Esophagus (tissue), 2 donors: ENCODE data around the gene TRIM29. TPM values are rescaled to one million over a fixed set of nuclear protein-coding genes. Genes with fewer than 3 reads are reported as not detected.

Source experiments
- H3K27ac ChIP-seq, 2 donors: one replicate each; pipeline ENCODE4 v1.5.1; 2013; ENCODE audit warnings: low read depth in 2 of 2, mild to moderate bottlenecking in 2 of 2, inconsistent platforms in 1 of 2, low read length in 1 of 2, moderate library complexity in 1 of 2
- H3K27me3 ChIP-seq, 2 donors: one replicate each; pipeline ENCODE4 v1.6.1; 2013; ENCODE audit warnings: low read length in 2 of 2, control low read depth in 1 of 2, mild to moderate bottlenecking in 1 of 2; ENCODE audit not compliant: insufficient read depth in 2 of 2, control insufficient read depth in 1 of 2
- H3K36me3 ChIP-seq, 2 donors: one replicate each; pipeline ENCODE4 v1.6.1; 2013; ENCODE audit warnings: low read length in 1 of 2; ENCODE audit not compliant: control insufficient read depth in 2 of 2, insufficient read depth in 2 of 2
- H3K4me1 ChIP-seq, 2 donors: one replicate each; pipeline ENCODE4 v1.6.1; 2013; ENCODE audit warnings: low read length in 1 of 2; ENCODE audit not compliant: control insufficient read depth in 2 of 2, insufficient read depth in 2 of 2
- H3K4me3 ChIP-seq, 2 donors: one replicate each; pipeline ENCODE4 v1.5.1; 2013; ENCODE audit warnings: low read length in 2 of 2, mild to moderate bottlenecking in 2 of 2, low read depth in 1 of 2, moderate library complexity in 1 of 2
- H3K9me3 ChIP-seq, 2 donors: one replicate each; pipeline ENCODE4 v1.6.1; 2013; ENCODE audit warnings: mild to moderate bottlenecking in 2 of 2, low read depth in 1 of 2, low read length in 1 of 2, moderate library complexity in 1 of 2; ENCODE audit not compliant: control insufficient read depth in 2 of 2, insufficient read depth in 1 of 2
- WGBS, 2 donors: extraction: QIAGEN DNeasy Blood & Tissue Kit; methylation state at CpG; one replicate each; pipeline ENCODE4 v1.1.7; 2013; 5-methylcytosine and 5-hydroxymethylcytosine counted together
- polyA plus RNA-seq, 2 donors: library from polyadenylated mRNA; stranded (reverse); fragments of 200-250 nt; gene quantifications; one replicate each; pipeline ENCODE4 v1.2.3, GENCODE V29; 2013
- donor health status: healthy with polysubstance abuse.
- donor health status: Bipolar disorder and iron deficiency.

The TRIM29 gene
- polyA plus RNA-seq, 2 donors: 943 to 1,078 TPM

- Histone ChIP-seq H3K27ac (peak overlapping the region; percentile 72 to 96), H3K9me3 (no peaks in the 10 kb centered on the region)
- 64 to 72% methylated on average over 8 of the region's 8 CpGs for WGBS, 2 donors
Observed at GRCh38 chr11:120125509-120125908, 12.4 kb downstream of the TRIM29 start.

DNA sequence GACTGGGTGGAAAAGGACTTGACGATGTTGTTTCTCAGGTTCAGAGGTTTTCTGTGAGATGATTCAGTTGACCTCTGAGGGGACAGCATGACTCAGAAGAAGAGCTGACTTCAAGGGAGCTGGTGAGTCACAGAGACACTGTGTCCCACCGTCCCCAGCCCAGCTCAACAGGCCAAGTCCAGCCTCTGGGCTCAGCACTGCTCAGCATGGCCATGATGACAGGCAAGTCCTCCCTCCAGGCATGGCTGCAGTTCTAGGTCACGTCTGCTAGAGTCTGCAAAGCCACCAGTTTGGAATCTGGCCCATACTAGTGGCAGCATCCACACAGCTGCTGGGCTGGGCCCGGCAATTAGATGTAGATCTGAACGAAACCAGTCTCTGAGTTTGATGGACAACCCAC is 12.9 kb downstream of the TRIM29 start:
- 35 to 52% methylated on average over 5 of the region's 5 CpGs for WGBS, 2 donors
- Histone ChIP-seq H3K27me3 (no peaks in the 10 kb centered on the region), H3K27ac (peak overlapping the region; percentile 96), H3K36me3 (peaks cover 0 to 44% of the 10 kb centered on the region in 2 donors), H3K4me1 (peaks cover 0 to 34% of the 10 kb centered on the region in 2 donors), H3K9me3 (no peaks in the 10 kb centered on the region), H3K4me3 (no peak overlapping the region)

More at GRCh38 chr11:120125509-120125908, 12.4 kb downstream of the TRIM29 start:
- H3K27me3 ChIP-seq: no peaks in the 10 kb centered on the region
- peaks cover 0 to 38% of the 10 kb centered on the region in 2 donors for H3K4me1 ChIP-seq
- H3K36me3 ChIP-seq: peaks cover 0 to 43% of the 10 kb centered on the region in 2 donors
- H3K4me3 ChIP-seq: no peak overlapping the region

DNA sequence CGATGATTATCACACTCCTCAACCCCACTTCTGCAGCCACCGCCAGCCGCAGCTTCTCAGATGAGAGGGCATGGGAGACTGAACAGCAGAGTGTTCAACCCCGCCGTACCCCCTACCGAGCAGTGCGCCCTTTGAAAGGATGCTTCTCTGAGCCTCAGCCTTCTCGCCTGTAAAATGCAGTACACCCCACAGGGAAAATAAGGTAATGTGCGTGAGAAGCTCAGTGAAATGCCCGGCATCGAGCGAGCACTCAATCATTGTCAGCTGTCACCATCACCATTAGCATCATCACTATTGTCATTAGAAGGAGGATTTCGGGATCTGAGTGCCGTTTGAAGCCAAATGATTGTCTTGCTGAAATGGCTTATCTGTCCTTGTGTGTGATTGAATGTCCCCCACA is 13.6 kb downstream of the TRIM29 start:
- no peak overlapping the region for H3K4me3 ChIP-seq
- peaks cover 0 to 34% of the 10 kb centered on the region in 2 donors for H3K4me1 ChIP-seq
- no peaks in the 10 kb centered on the region for H3K9me3 ChIP-seq
- H3K27me3 ChIP-seq: no peaks in the 10 kb centered on the region
- H3K27ac ChIP-seq: peak overlapping the region; percentile 96
- 63 to 73% methylated on average over 14 of the region's 14 CpGs for WGBS, 2 donors
- H3K36me3 ChIP-seq: peaks cover 0 to 49% of the 10 kb centered on the region in 2 donors

GRCh38 chr11:120123946-120124345 is 14.0 kb downstream of the TRIM29 start:
- peaks cover 0 to 34% of the 10 kb centered on the region in 2 donors for H3K4me1 ChIP-seq
- H3K4me3 ChIP-seq: peak overlapping the region in 1 of 2 donors; percentile 10

DNA sequence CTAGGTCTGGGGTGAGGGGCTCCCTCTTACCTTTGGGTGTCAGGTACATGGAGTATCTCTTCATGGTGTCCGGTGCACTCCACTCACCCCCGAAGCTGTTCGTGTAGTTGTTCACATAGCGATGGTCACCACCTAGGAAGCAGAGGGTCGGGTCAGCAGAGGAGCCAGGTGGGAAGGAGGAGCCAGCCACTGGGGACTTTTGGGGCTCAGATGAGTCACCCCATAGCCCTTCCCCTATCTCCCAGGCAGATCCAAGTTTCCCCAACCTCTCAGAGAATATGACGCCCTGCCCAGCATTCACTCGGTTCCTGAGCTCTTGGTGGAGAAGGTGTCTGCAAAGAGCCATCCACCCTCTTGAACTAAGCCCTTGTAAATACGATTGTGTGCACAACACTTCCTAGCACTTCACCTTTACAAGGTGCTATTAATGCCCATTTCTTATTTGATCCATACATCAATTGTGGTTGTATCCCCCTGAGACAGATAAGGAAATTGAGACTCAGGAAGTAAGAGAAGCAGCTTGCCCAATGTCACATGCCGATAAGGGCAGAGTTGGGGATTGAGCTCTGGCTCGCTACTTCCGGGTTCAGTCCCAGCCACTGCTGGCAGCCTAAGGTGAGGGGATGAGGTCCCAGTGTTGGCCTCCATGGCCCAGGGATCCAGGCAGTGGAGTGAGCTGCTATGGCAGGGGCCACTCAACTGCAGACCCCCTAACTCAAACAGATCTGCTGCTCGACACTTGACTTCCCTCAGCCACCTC is 14.8 kb downstream of the TRIM29 start:
- Histone ChIP-seq H3K9me3 (no peaks in the 10 kb centered on the region), H3K27me3 (no peaks in the 10 kb centered on the region), H3K4me3 (peak overlapping the region in 1 of 2 donors; percentile 12), H3K4me1 (peaks cover 0 to 29% of the 10 kb centered on the region in 2 donors), H3K36me3 (peaks cover 0 to 57% of the 10 kb centered on the region in 2 donors), H3K27ac (peak overlapping the region; percentile 96)
- WGBS, 2 donors: 52 to 54% methylated on average over 12 of the region's 12 CpGs

More at GRCh38 chr11:120123946-120124345, 14.0 kb downstream of the TRIM29 start:
- Histone ChIP-seq H3K27ac (peak overlapping the region; percentile 96), H3K9me3 (no peaks in the 10 kb centered on the region), H3K27me3 (no peaks in the 10 kb centered on the region), H3K36me3 (peaks cover 0 to 51% of the 10 kb centered on the region in 2 donors)
- 58 to 59% methylated on average over 13 of the region's 13 CpGs for WGBS, 2 donors

DNA sequence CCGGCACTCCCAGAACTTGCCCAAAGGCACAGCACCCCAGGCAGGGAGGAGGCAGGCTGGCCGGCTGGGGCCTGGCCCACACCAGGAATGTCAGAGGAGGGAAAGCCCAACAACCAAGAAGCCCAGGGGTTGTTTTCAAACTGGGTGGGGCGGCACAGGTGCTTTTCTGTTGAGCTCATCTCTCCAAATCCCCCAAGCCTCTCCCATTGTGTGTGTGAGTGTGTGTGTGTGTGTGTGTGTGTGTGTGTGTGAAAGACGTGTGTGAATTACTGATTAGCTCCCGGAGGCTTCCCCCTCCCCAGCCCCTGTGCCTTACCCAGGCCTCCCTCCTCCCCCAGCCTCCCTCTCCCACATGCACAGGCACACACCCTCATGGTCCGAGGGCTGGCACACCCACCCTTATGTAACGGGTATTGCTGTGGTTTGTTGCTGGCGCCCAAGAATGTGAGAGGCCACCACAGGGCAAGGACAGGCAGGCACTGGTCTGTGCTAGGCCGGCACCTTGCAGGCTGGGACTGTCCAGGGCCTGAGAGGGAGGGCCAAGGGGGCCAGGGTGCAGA is 15.9 kb downstream of the TRIM29 start:
- 42 to 55% methylated on average over 9 of the region's 9 CpGs for WGBS, 2 donors

GRCh38 chr11:120121336-120121735 is 16.6 kb downstream of the TRIM29 start:
- H3K36me3 ChIP-seq: peaks cover 0 to 64% of the 10 kb centered on the region in 2 donors
- peak overlapping the region; percentile 96 for H3K27ac ChIP-seq
- peaks cover 0 to 31% of the 10 kb centered on the region in 2 donors for H3K4me1 ChIP-seq
- no peaks in the 10 kb centered on the region for H3K9me3 ChIP-seq
- 38 to 48% methylated on average over 3 of the region's 3 CpGs for WGBS, 2 donors
- no peaks in the 10 kb centered on the region for H3K27me3 ChIP-seq
- H3K4me3 ChIP-seq: peak overlapping the region in 1 of 2 donors; percentile 26

More for the DNA sequence above, 15.9 kb downstream of the TRIM29 start:
- H3K4me3 ChIP-seq: peak overlapping the region in 1 of 2 donors; percentile 24
- no peaks in the 10 kb centered on the region for H3K9me3 ChIP-seq
- H3K27me3 ChIP-seq: no peaks in the 10 kb centered on the region
- H3K36me3 ChIP-seq: peaks cover 0 to 61% of the 10 kb centered on the region in 2 donors
- H3K27ac ChIP-seq: peak overlapping the region; percentile 96
- peaks cover 0 to 29% of the 10 kb centered on the region in 2 donors for H3K4me1 ChIP-seq

GRCh38 chr11:120120805-120121335 is 17.0 kb downstream of the TRIM29 start:
- Histone ChIP-seq H3K36me3 (peaks cover 0 to 68% of the 10 kb centered on the region in 2 donors), H3K27me3 (no peaks in the 10 kb centered on the region), H3K4me3 (no peak overlapping the region), H3K27ac (peak overlapping the region; percentile 96), H3K4me1 (peaks cover 0 to 31% of the 10 kb centered on the region in 2 donors), H3K9me3 (no peaks in the 10 kb centered on the region)
- 48 to 55% methylated on average over 8 of the region's 8 CpGs for WGBS, 2 donors

DNA sequence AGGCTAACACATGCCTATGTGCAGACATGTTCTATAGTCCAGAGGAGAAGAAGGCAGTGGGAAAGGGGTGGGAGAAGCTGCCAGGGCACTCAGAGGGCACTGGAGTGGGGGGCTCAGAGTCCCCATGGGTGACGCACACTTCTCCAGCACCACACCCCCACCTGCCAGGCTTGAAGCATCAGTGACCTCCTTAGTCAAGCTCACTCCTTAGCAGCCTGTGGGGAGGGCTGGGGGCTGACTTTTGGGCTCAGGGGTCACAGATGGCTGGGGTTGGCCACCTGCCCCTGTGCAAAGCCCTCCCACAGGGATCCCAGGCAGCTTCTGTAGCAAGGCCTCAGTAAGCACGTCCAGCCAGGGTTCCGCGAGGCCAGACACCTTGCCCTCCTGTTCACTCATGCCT is 18.8 kb downstream of the TRIM29 start:
- Histone ChIP-seq H3K36me3 (peaks cover 0 to 79% of the 10 kb centered on the region in 2 donors), H3K27ac (peak overlapping the region; percentile 41 to 68), H3K9me3 (no peaks in the 10 kb centered on the region), H3K4me3 (no peak overlapping the region), H3K27me3 (no peaks in the 10 kb centered on the region), H3K4me1 (peaks cover 0 to 28% of the 10 kb centered on the region in 2 donors)
- 72 to 88% methylated on average over 4 of the region's 4 CpGs for WGBS, 2 donors
